Activated T-cell treated with anti-CD3 and anti-CD28 coated beads, Interleukin-2, amount 50 U/mL, for 72 hours (primary cell): ENCODE data around the gene RAB25. TPM values are rescaled to one million over a fixed set of nuclear protein-coding genes. Genes with fewer than 3 reads are reported as not detected.

Experiments
- ATAC-seq, 2 donors: fragments of 150-1000 bp; cut with Tn5 transposase; replicated peaks in 1 of 2; 2 replicates each; pipeline ENCODE4 v1.10.0; 2021; ENCODE audit warnings: moderate library complexity in 2 of 2, mild to moderate bottlenecking in 1 of 2
- DNase-seq, 2 donors: peaks; one replicate each; pipeline ENCODE4 v3.0.0; 2021 to 2022; ENCODE audit warnings: mixed read lengths in 1 of 2
- H3K27ac Mint-ChIP-seq: one replicate; pipeline ENCODE4 v1.8.0; 2022; ENCODE audit warnings: mild to moderate bottlenecking, moderate library complexity, mixed read lengths
- H3K27me3 Mint-ChIP-seq: one replicate; pipeline ENCODE4 v1.8.0; 2022; ENCODE audit warnings: low read depth, mixed read lengths
- H3K36me3 Mint-ChIP-seq, 2 donors: one replicate each; pipeline ENCODE4 v1.8.0; 2022; ENCODE audit warnings: mixed read lengths in 2 of 2, mild to moderate bottlenecking in 1 of 2; ENCODE audit not compliant: insufficient read depth in 2 of 2
- H3K4me1 Mint-ChIP-seq: one replicate; pipeline ENCODE4 v1.8.0; 2022; ENCODE audit warnings: low read depth, mixed read lengths
- H3K4me3 Mint-ChIP-seq, 2 donors: one replicate each; pipeline ENCODE4 v1.8.0; 2022; ENCODE audit warnings: mild to moderate bottlenecking in 2 of 2, mixed read lengths in 2 of 2, moderate library complexity in 2 of 2
- H3K9me3 Mint-ChIP-seq, 2 donors: one replicate each; pipeline ENCODE4 v1.8.0; 2022; ENCODE audit warnings: mixed read lengths in 2 of 2
- total RNA-seq, 2 donors: library from RNA; stranded (reverse); gene quantifications; one replicate each; pipeline ENCODE4 v1.2.3, GENCODE V29; 2022

RAB25 gene
- total RNA-seq, 2 donors from 2014 or later: 0.53 to 0.95 TPM

GRCh38 chr1:156045076-156045475, 15.9 kb upstream of the RAB25 start:
- Mint-ChIP-seq H3K27ac (no peak overlapping the region), H3K9me3 (no peaks in the 10 kb centered on the region), H3K4me3 (no peak overlapping the region), H3K27me3 (no peaks in the 10 kb centered on the region), H3K36me3 (peaks cover 0 to 15% of the 10 kb centered on the region in 2 donors), H3K4me1 (no peaks in the 10 kb centered on the region)
- peak in 1 of 2 donors; percentile 64 for ATAC-seq
- DNase-seq: no peak

- no peak for DNase-seq
- Mint-ChIP-seq H3K4me3 (no peak overlapping the region), H3K36me3 (peaks cover 0 to 10% of the 10 kb centered on the region in 2 donors), H3K27ac (no peak overlapping the region), H3K4me1 (peaks cover 17% of the 10 kb centered on the region), H3K27me3 (no peaks in the 10 kb centered on the region), H3K9me3 (no peaks in the 10 kb centered on the region)
- no peak for ATAC-seq
Measured at GRCh38 chr1:156048663-156049258, 12.2 kb upstream of the RAB25 start.

GRCh38 chr1:156050376-156050775, 10.6 kb upstream of the RAB25 start:
- no peak overlapping the region for H3K27ac Mint-ChIP-seq
- DNase-seq (no peak), ATAC-seq (no peak)
- peaks cover 0 to 8% of the 10 kb centered on the region in 2 donors for H3K36me3 Mint-ChIP-seq
- H3K4me1 Mint-ChIP-seq: peaks cover 19% of the 10 kb centered on the region
- no peaks in the 10 kb centered on the region for H3K9me3 Mint-ChIP-seq
- H3K27me3 Mint-ChIP-seq: no peaks in the 10 kb centered on the region
- no peak overlapping the region for H3K4me3 Mint-ChIP-seq

- H3K4me1 Mint-ChIP-seq: peaks cover 27% of the 10 kb centered on the region
- DNase-seq (no peak), ATAC-seq (no peak)
- H3K36me3 Mint-ChIP-seq: peaks cover 0 to 6% of the 10 kb centered on the region in 2 donors
- H3K4me3 Mint-ChIP-seq: no peak overlapping the region
- no peak overlapping the region for H3K27ac Mint-ChIP-seq
- no peaks in the 10 kb centered on the region for H3K9me3 Mint-ChIP-seq
- no peaks in the 10 kb centered on the region for H3K27me3 Mint-ChIP-seq
Measured at GRCh38 chr1:156051011-156051725, 9.8 kb upstream of the RAB25 start.

- H3K4me1 Mint-ChIP-seq: peaks cover 34% of the 10 kb centered on the region
- H3K36me3 Mint-ChIP-seq: peaks cover 2 to 6% of the 10 kb centered on the region in 2 donors
- no peaks in the 10 kb centered on the region for H3K9me3 Mint-ChIP-seq
Measured at GRCh38 chr1:156052862-156053767, 7.8 kb upstream of the RAB25 start.

GRCh38 chr1:156053768-156054499, 7.0 kb upstream of the RAB25 start, which contains the start of gene UBQLN4:
Gene UBQLN4, minus strand, starts transcription at chr1:156053798. Its CDS starts 97 bp downstream, at chr1:156053701.
- ATAC-seq (peak; percentile 71 to 74), DNase-seq (peak; percentile 90)
- Mint-ChIP-seq H3K36me3 (peaks cover 2 to 5% of the 10 kb centered on the region in 2 donors), H3K4me1 (peaks cover 34% of the 10 kb centered on the region), H3K27ac (peak within 1 kb of the TSS; percentile 96), H3K4me3 (peak within 1 kb of the TSS; percentile 98 to 99), H3K27me3 (no peaks in the 10 kb centered on the region), H3K9me3 (no peaks in the 10 kb centered on the region)

More at GRCh38 chr1:156052862-156053767, 7.8 kb upstream of the RAB25 start:
- ATAC-seq (peak; percentile 54 to 61), DNase-seq (peak; percentile 78 to 89)
- Mint-ChIP-seq H3K27me3 (no peaks in the 10 kb centered on the region), H3K4me3 (peak overlapping the region; percentile 89 to 96), H3K27ac (peak overlapping the region; percentile 34)

- Mint-ChIP-seq H3K36me3 (peaks cover 1 to 2% of the 10 kb centered on the region in 2 donors), H3K27me3 (no peaks in the 10 kb centered on the region), H3K27ac (peak within 1 kb of the TSS; percentile 96), H3K9me3 (no peaks in the 10 kb centered on the region), H3K4me1 (peaks cover 34% of the 10 kb centered on the region), H3K4me3 (peak within 1 kb of the TSS; percentile 98 to 99)
- ATAC-seq (peak; percentile 78 to 79), DNase-seq (peak; percentile 95 to 97)
Measured at GRCh38 chr1:156054500-156055280, 6.3 kb upstream of the RAB25 start, which contains the start of gene LAMTOR2. Gene LAMTOR2, plus strand, starts transcription at chr1:156054782. Its CDS starts 108 bp downstream, at chr1:156054890.

- DNase-seq: peak in 1 of 2 donors; percentile 27
Measured at GRCh38 chr1:156055281-156056048, 5.5 kb upstream of the RAB25 start.

GRCh38 chr1:156056326-156056849, 4.6 kb upstream of the RAB25 start:
- Mint-ChIP-seq H3K27me3 (no peaks in the 10 kb centered on the region), H3K36me3 (peaks cover 0 to 2% of the 10 kb centered on the region in 2 donors), H3K27ac (no peak overlapping the region), H3K9me3 (no peaks in the 10 kb centered on the region), H3K4me3 (peak overlapping the region; percentile 29 to 99), H3K4me1 (peaks cover 39% of the 10 kb centered on the region)
- no peak for ATAC-seq
- DNase-seq: no peak

More at GRCh38 chr1:156055281-156056048, 5.5 kb upstream of the RAB25 start:
- Mint-ChIP-seq H3K36me3 (peaks cover 0 to 2% of the 10 kb centered on the region in 2 donors), H3K27me3 (no peaks in the 10 kb centered on the region), H3K4me1 (peaks cover 34% of the 10 kb centered on the region), H3K4me3 (peak overlapping the region; percentile 98 to 99), H3K27ac (peak overlapping the region; percentile 22), H3K9me3 (no peaks in the 10 kb centered on the region)
- peak in 1 of 2 donors; percentile 2 for ATAC-seq

- H3K36me3 Mint-ChIP-seq: no peaks in the 10 kb centered on the region
- H3K27ac Mint-ChIP-seq: no peak overlapping the region
- no peak overlapping the region for H3K4me3 Mint-ChIP-seq
- no peaks in the 10 kb centered on the region for H3K9me3 Mint-ChIP-seq
- ATAC-seq (no peak), DNase-seq (no peak)
- H3K27me3 Mint-ChIP-seq: no peaks in the 10 kb centered on the region
- H3K4me1 Mint-ChIP-seq: peaks cover 26% of the 10 kb centered on the region
Measured at GRCh38 chr1:156062189-156062588, 1.2 kb downstream of the RAB25 start.

GRCh38 chr1:156063997-156064285, 3.0 kb downstream of the RAB25 start:
- H3K4me3 Mint-ChIP-seq: no peak overlapping the region
- no peaks in the 10 kb centered on the region for H3K36me3 Mint-ChIP-seq
- DNase-seq (no peak), ATAC-seq (no peak)
- no peak overlapping the region for H3K27ac Mint-ChIP-seq
- no peaks in the 10 kb centered on the region for H3K27me3 Mint-ChIP-seq
- no peaks in the 10 kb centered on the region for H3K9me3 Mint-ChIP-seq
- peaks cover 26% of the 10 kb centered on the region for H3K4me1 Mint-ChIP-seq
